DND-41 (cell line): Measurements from ENCODE around the gene SGSM2.

Experiments
- ATAC-seq: fragments of 200-7000 bp; cut with Tn5 transposase; 3 replicates; pipeline ENCODE4 v1.9.1; 2021; ENCODE audit warnings: low read depth; ENCODE audit not compliant: insufficient read depth
- DNase-seq: peaks from one replicate; pipeline ENCODE4 v3.0.0-alpha.2; 2020
- H2AFZ ChIP-seq: 2 replicates; pipeline ENCODE4 v1.6.0; 2012; ENCODE audit warnings: low read depth, low read length
- H3K27ac ChIP-seq: 2 replicates; pipeline ENCODE4 v1.5.1; 2012; ENCODE audit warnings: low read length, inconsistent platforms
- H3K27me3 ChIP-seq: fragments of 200-600 bp; sonication (generic); 2 replicates; pipeline ENCODE4 v1.6.0; 2012; ENCODE audit warnings: low read length, mild to moderate bottlenecking, inconsistent platforms; ENCODE audit not compliant: insufficient read depth, poor library complexity
- H3K36me3 ChIP-seq: 2 replicates; pipeline ENCODE4 v1.5.1; 2012; ENCODE audit warnings: low read length, inconsistent platforms; ENCODE audit not compliant: insufficient read depth
- H3K4me1 ChIP-seq: 2 replicates; pipeline ENCODE4 v1.5.1; 2012; ENCODE audit warnings: mild to moderate bottlenecking, low read length; ENCODE audit not compliant: insufficient read depth
- H3K4me2 ChIP-seq: 2 replicates; pipeline ENCODE4 v1.6.0; 2012; ENCODE audit warnings: mild to moderate bottlenecking, moderate library complexity, low read length, inconsistent platforms; ENCODE audit not compliant: insufficient read depth
- H3K4me3 ChIP-seq, 2 experiments: fragments of 200-600 bp in 1 of 2; shearing (Covaris generic) in 1 of 2; 2 replicates each; pipeline ENCODE4 v1.5.1; 2012 to 2016; ENCODE audit warnings: inconsistent platforms in 2 of 2, low read length in 2 of 2, mild to moderate bottlenecking in 2 of 2, low read depth in 1 of 2, moderate library complexity in 1 of 2
- H3K79me2 ChIP-seq: 2 replicates; pipeline ENCODE4 v1.6.0; 2012; ENCODE audit warnings: low read length, inconsistent platforms; ENCODE audit not compliant: insufficient read depth
- H3K9ac ChIP-seq: 2 replicates; pipeline ENCODE4 v1.6.0; 2012; ENCODE audit warnings: low read depth, mild to moderate bottlenecking, inconsistent platforms, low read length, moderate library complexity
- H3K9me3 ChIP-seq: 2 replicates; pipeline ENCODE4 v1.5.1; 2012; ENCODE audit warnings: low read length, moderate library complexity, mild to moderate bottlenecking, inconsistent platforms; ENCODE audit not compliant: insufficient read depth, severe bottlenecking
- H4K20me1 ChIP-seq: 2 replicates; pipeline ENCODE4 v1.6.0; 2012; ENCODE audit warnings: low read length; ENCODE audit not compliant: insufficient read depth
- EZH2 ChIP-seq: IDR thresholded peaks from 3 replicates; pipeline ENCODE4 v1.6.1; 2012; ENCODE audit warnings: borderline replicate concordance, low read depth, mild to moderate bottlenecking, moderate library complexity, low read length, inconsistent platforms; ENCODE audit not compliant: severe bottlenecking
- TF ChIP-seq, protein P1 (sequence below): IDR thresholded peaks from 2 replicates; pipeline ENCODE4 v1.5.1; 2012; ENCODE audit warnings: borderline replicate concordance, low read length, moderate library complexity, mild to moderate bottlenecking; ENCODE audit not compliant: poor library complexity, severe bottlenecking; ENCODE audit errors: extremely low read depth

SGSM2 gene

DNA sequence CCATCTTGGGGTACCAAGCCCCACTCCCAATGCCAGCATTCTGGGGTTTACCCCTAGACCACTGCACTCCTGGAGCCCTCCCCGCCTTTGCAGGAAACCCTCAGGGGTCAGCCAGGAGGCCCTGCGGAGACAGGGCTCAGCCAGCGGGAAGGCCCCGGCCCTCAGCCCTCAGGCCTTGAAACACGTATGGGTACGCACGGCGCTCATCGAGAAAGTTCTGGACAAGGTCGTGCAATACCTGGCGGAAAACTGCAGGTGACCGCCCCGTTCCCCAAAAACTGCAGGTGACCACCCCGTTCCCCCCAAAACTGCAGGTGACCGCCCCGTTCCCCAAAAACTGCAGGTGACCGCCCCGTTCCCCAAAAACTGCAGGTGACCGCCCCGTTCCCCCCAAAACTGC lies 24.7 kb downstream of the SGSM2 start:
- H3K9ac ChIP-seq = no peak overlapping the region
- H2AFZ ChIP-seq = no peak overlapping the region
- no peaks in the 10 kb centered on the region for H3K27me3 ChIP-seq
- 0 out of 2 replicates have a peak, but pooled peaks cover 4% of the 10 kb centered on the region for H3K79me2 ChIP-seq
- no peaks in the 10 kb centered on the region for H3K9me3 ChIP-seq
- H3K4me2 ChIP-seq = no peak overlapping the region
- TF ChIP-seq EZH2 = no peak
- TF ChIP-seq, protein P1, sequence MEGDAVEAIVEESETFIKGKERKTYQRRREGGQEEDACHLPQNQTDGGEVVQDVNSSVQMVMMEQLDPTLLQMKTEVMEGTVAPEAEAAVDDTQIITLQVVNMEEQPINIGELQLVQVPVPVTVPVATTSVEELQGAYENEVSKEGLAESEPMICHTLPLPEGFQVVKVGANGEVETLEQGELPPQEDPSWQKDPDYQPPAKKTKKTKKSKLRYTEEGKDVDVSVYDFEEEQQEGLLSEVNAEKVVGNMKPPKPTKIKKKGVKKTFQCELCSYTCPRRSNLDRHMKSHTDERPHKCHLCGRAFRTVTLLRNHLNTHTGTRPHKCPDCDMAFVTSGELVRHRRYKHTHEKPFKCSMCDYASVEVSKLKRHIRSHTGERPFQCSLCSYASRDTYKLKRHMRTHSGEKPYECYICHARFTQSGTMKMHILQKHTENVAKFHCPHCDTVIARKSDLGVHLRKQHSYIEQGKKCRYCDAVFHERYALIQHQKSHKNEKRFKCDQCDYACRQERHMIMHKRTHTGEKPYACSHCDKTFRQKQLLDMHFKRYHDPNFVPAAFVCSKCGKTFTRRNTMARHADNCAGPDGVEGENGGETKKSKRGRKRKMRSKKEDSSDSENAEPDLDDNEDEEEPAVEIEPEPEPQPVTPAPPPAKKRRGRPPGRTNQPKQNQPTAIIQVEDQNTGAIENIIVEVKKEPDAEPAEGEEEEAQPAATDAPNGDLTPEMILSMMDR = no peak
- H3K36me3 ChIP-seq = peaks cover 71% of the 10 kb centered on the region
- no peaks in the 10 kb centered on the region for H3K4me1 ChIP-seq
- peaks cover 16% of the 10 kb centered on the region for H4K20me1 ChIP-seq
- H3K27ac ChIP-seq = no peak overlapping the region
- H3K4me3 ChIP-seq = no peak overlapping the region
- ATAC-seq (no peak), DNase-seq (no peak)

DNA sequence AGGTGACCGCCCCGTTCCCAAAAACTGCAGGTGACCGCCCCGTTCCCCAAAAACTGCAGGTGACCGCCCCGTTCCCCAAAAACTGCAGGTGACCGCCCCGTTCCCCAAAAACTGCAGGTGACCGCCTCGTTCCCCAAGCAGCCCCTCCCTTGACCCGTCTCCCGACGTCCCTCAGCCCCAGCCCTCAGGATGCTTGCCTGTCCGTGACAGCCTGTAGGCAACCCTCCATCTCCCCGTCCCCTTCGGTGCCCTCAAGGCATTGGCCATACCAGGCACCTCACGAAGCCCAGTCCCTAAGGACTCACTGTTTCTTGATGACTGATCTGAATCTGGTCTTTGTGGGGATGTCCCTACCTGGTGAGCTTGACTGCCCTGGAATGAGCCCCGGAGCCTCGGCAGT lies 25.1 kb downstream of the SGSM2 start:
- no peak overlapping the region for H3K4me3 ChIP-seq
- ATAC-seq (no peak), DNase-seq (no peak)
- peaks cover 70% of the 10 kb centered on the region for H3K36me3 ChIP-seq
- H3K27ac ChIP-seq = no peak overlapping the region
- H2AFZ ChIP-seq = no peak overlapping the region
- H3K9ac ChIP-seq = no peak overlapping the region
- no peak overlapping the region for H3K4me2 ChIP-seq
- no peaks in the 10 kb centered on the region for H3K27me3 ChIP-seq
- H3K9me3 ChIP-seq = no peaks in the 10 kb centered on the region
- no peaks in the 10 kb centered on the region for H3K4me1 ChIP-seq
- no peak for TF ChIP-seq EZH2
- TF ChIP-seq, protein P1 = no peak
- H4K20me1 ChIP-seq = peaks cover 14% of the 10 kb centered on the region
- H3K79me2 ChIP-seq = 0 out of 2 replicates have a peak, but pooled peaks cover 4% of the 10 kb centered on the region

DNA sequence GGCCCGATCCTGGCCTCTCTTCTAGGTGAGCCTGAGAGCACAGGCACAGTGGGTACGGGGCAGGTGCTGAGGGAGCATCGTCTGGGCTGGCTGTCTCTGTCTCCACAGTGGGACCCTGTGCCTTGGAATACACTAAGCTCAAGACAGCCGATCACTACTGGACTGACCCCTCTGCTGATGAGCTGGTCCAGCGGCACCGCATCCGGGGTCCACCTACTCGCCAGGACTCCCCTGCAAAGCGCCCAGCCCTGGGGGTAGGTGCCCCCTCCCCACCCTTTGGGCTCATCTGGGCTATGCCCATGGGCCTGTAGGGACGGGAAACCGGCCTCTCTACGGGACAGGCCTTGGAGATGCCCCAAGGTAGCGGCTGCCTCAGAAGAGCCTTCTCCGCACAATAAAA lies 25.6 kb downstream of the SGSM2 start:
- Histone ChIP-seq H3K4me2 (no peak overlapping the region), H3K36me3 (peaks cover 69% of the 10 kb centered on the region), H3K9me3 (no peaks in the 10 kb centered on the region), H4K20me1 (peaks cover 12% of the 10 kb centered on the region), H3K4me1 (no peaks in the 10 kb centered on the region), H3K4me3 (no peak overlapping the region), H2AFZ (no peak overlapping the region), H3K27ac (no peak overlapping the region), H3K27me3 (no peaks in the 10 kb centered on the region), H3K9ac (no peak overlapping the region), H3K79me2 (0 out of 2 replicates have a peak, but pooled peaks cover 2% of the 10 kb centered on the region)
- no peak for ATAC-seq
- no peak for DNase-seq
- no peak for TF ChIP-seq EZH2
- TF ChIP-seq, protein P1 = no peak

DNA sequence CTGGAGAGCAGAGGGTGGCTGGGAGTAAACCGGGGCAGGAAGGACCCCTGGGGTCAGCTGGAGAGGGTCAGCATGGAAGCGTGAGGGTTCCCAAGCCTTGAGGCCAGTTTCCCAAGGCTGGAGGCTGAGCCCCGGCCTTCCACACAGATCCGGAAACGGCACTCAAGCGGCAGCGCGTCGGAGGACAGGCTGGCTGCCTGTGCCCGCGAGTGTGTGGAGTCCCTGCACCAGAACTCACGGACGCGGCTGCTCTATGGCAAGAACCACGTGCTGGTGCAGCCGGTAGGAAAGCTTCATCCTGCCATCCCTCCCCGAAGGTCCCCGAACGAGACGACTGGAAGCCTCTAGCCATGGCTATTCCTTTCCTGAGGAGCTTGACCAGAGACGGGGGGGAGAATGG lies 26.0 kb downstream of the SGSM2 start:
- H3K4me1 ChIP-seq = no peaks in the 10 kb centered on the region
- TF ChIP-seq EZH2 = no peak
- TF ChIP-seq, protein P1 = no peak
- no peaks in the 10 kb centered on the region for H3K27me3 ChIP-seq
- DNase-seq (no peak), ATAC-seq (no peak)
- no peak overlapping the region for H3K4me2 ChIP-seq
- H3K79me2 ChIP-seq = no peaks in the 10 kb centered on the region
- peaks cover 69% of the 10 kb centered on the region for H3K36me3 ChIP-seq
- H3K9ac ChIP-seq = no peak overlapping the region
- no peak overlapping the region for H2AFZ ChIP-seq
- no peak overlapping the region for H3K27ac ChIP-seq
- peaks cover 9% of the 10 kb centered on the region for H4K20me1 ChIP-seq
- no peak overlapping the region for H3K4me3 ChIP-seq
- H3K9me3 ChIP-seq = no peaks in the 10 kb centered on the region
